HepG2 (cell line): ENCODE results near the gene ASAP2. TPM values are rescaled to one million over a fixed set of nuclear protein-coding genes. Genes with fewer than 3 reads are reported as not detected.

Experiments used
- ATAC-seq: fragments of 200-7000 bp; cut with Tn5 transposase; 3 replicates; pipeline ENCODE4 v1.9.1; 2020; ENCODE audit warnings: mild to moderate bottlenecking, moderate library complexity
- BruUV-seq: library from RNA; stranded (reverse); fragments of 400-500 nt; replicated peaks from 2 replicates; lab custom pipeline; 2021; lab: Mats Ljungman, UMichigan
- CTCF ChIA-PET: fragments of 300-600 bp; formaldehyde crosslinking; extraction: SDS; loops from one replicate; lab custom pipeline; 2021; ENCODE audit warnings: low total read pairs, inconsistent platforms, low intra/inter-chr PET ratio; lab: Yijun Ruan, JAX
- POLR2A ChIA-PET: fragments of 350-600 bp; sonication (Branson Sonifier 250); formaldehyde crosslinking; loops from one replicate; lab custom pipeline; 2020; ENCODE audit warnings: antibody characterized with exemption, inconsistent platforms; lab: Yijun Ruan, JAX
- DNase-seq: peaks from one replicate; pipeline ENCODE4 v3.0.0-alpha.2; 2015; ENCODE audit warnings: low spot score
- FAIRE-seq: peaks from 3 replicates; lab custom pipeline; 2011; peaks lifted over from hg19 to GRCh38; lab: Jason Lieb, UNC
- H2AFZ ChIP-seq: one replicate; pipeline ENCODE4 v1.6.1; 2011; ENCODE audit warnings: low read length, inconsistent platforms
- H3K27ac ChIP-seq: fragments of 300-600 bp; 3 replicates; pipeline ENCODE4 v1.8.0; 2011; ENCODE audit warnings: mixed run types, mild to moderate bottlenecking, mixed read lengths, low read length, inconsistent platforms; ENCODE audit not compliant: insufficient read depth; ENCODE audit errors: extremely low read length
- H3K27me3 ChIP-seq, 2 experiments: fragments of 200-600 bp in 1 of 2; 2 replicates in 1 of 2; 3 replicates in 1 of 2; pipeline versions ENCODE4 v1.6.0 to v1.8.0; 2011; ENCODE audit warnings: low read length in 2 of 2, mild to moderate bottlenecking in 2 of 2, moderate library complexity in 2 of 2, inconsistent platforms in 1 of 2; ENCODE audit not compliant: insufficient read depth in 2 of 2, control insufficient read depth in 1 of 2
- H3K36me3 ChIP-seq, 2 experiments: fragments of 200-600 bp in 1 of 2; replicated peaks in 1 of 2; 2 replicates in 1 of 2; 3 replicates in 1 of 2; pipeline versions ENCODE4 v1.5.1 to v1.8.0; 2011; ENCODE audit warnings: low read length in 2 of 2, inconsistent platforms in 1 of 2; ENCODE audit not compliant: insufficient read depth in 2 of 2, control insufficient read depth in 1 of 2
- H3K4me1 ChIP-seq: 2 replicates; pipeline ENCODE4 v1.5.1; 2012; ENCODE audit warnings: low read length, inconsistent platforms; ENCODE audit not compliant: insufficient read depth
- H3K4me2 ChIP-seq: 2 replicates; pipeline ENCODE4 v1.6.0; 2011; ENCODE audit warnings: low read depth, low read length, inconsistent platforms
- H3K4me3 ChIP-seq, 3 experiments: fragments of 200-600 bp in 1 of 3; sonication (generic), shearing (Covaris generic) in 1 of 3; replicated peaks in 1 of 3; 2 replicates each; pipeline ENCODE4 v1.5.1; 2011 to 2016; ENCODE audit warnings: low read length in 3 of 3, inconsistent platforms in 2 of 3, low read depth in 2 of 3, mild to moderate bottlenecking in 2 of 3, control low read depth in 1 of 3, mixed read lengths in 1 of 3; ENCODE audit not compliant: insufficient read depth in 1 of 3
- H3K79me2 ChIP-seq: one replicate; pipeline ENCODE4 v1.6.1; 2011; ENCODE audit warnings: low read length, inconsistent platforms; ENCODE audit not compliant: insufficient read depth
- H3K9ac ChIP-seq: 2 replicates; pipeline ENCODE4 v1.6.0; 2011; ENCODE audit warnings: mild to moderate bottlenecking, low read depth, low read length, inconsistent platforms; ENCODE audit not compliant: insufficient read depth
- H3K9me3 ChIP-seq: 2 replicates; pipeline ENCODE4 v1.5.1; 2012; ENCODE audit warnings: mild to moderate bottlenecking, low read length
- H4K20me1 ChIP-seq: 2 replicates; pipeline ENCODE4 v1.6.0; 2011; ENCODE audit warnings: inconsistent platforms, mild to moderate bottlenecking, low read length, moderate library complexity; ENCODE audit not compliant: insufficient read depth
- AHR ChIP-seq: IDR thresholded peaks from 2 replicates; pipeline ENCODE4 v1.6.1; 2018; ENCODE audit warnings: missing genetic modification reagents, missing compliant biosample characterization
- MED13 ChIP-seq: sonication (generic); formaldehyde crosslinking; IDR thresholded peaks from 2 replicates; pipeline ENCODE4 v1.5.0; 2020; ENCODE audit warnings: missing genetic modification reagents
- NCOA2 ChIP-seq: sonication (generic); formaldehyde crosslinking; IDR thresholded peaks from 2 replicates; pipeline ENCODE4 v1.8.0; 2022; ENCODE audit warnings: inconsistent platforms
- YY1 ChIP-seq: IDR thresholded peaks from 2 replicates; pipeline ENCODE4 v1.6.1; 2011; ENCODE audit warnings: low read length, low read depth, moderate library complexity, mild to moderate bottlenecking; ENCODE audit not compliant: insufficient read depth, insufficient replicate concordance
- ZNF329 ChIP-seq: sonication (generic); formaldehyde crosslinking; IDR thresholded peaks from 2 replicates; pipeline ENCODE4 v1.9.0; 2021; ENCODE audit warnings: low read depth, mild to moderate bottlenecking, missing genetic modification reagents
- ZNF484 ChIP-seq: sonication (generic); formaldehyde crosslinking; IDR thresholded peaks from 2 replicates; pipeline ENCODE4 v1.5.1; 2020; ENCODE audit warnings: mild to moderate bottlenecking, low read depth, missing genetic modification reagents, borderline replicate concordance
- WGBS: methylation state at CpG from one replicate; pipeline ENCODE4 v1.1.6; 2017; ENCODE audit warnings: low lambda C conversion rate; 5-methylcytosine and 5-hydroxymethylcytosine counted together
- in situ Hi-C: cut with HindIII; loops from 2 replicates; pipeline ENCODE4 v1.10.0; 2017; ENCODE audit warnings: low pct_unique_long_range_greater_than_20kb; ENCODE audit not compliant: extremely low pct_ligation_motif_present
- intact Hi-C: fragments of 100-400 bp; cut with micrococcal nuclease; formaldehyde crosslinking; loops from one replicate; pipeline ENCODE4 v1.10.0; 2022; ENCODE audit not compliant: unreplicated experiment
- polyA plus RNA-seq, 8 experiments: library from polyadenylated mRNA; depleted of rRNA in 3 of 8; stranded (reverse) in 7 of 8; unstranded in 1 of 8; fragments of >200 nt; fragmentation: Illumina TruSeq in 4 of 8; extraction: Trizol in 4 of 8; gene quantifications; 2 replicates each; pipeline versions ENCODE4 v1.2.1 to v1.2.3, GENCODE V29; 2011 to 2016; ENCODE audit warnings: low read depth in 4 of 8, missing spikeins in 1 of 8, mixed read lengths in 1 of 8; ENCODE audit not compliant: insufficient read depth in 1 of 8
- total RNA-seq, 5 experiments: library from RNA; depleted of rRNA; stranded (reverse); fragments of >200 nt; fragmentation: Illumina TruSeq; extraction: Trizol; gene quantifications; 2 replicates each; pipeline ENCODE4 v1.2.3, GENCODE V29; 2016; ENCODE audit warnings: low read depth in 1 of 5
- TF ChIP-seq, protein P1 (sequence below): IDR thresholded peaks from 2 replicates; pipeline ENCODE4 v1.6.1; 2012; ENCODE audit warnings: low read depth, low read length, improper control_type of control experiment

Gene ASAP2
- total and polyA plus RNA-seq, 2 of the 13 experiments (the other 11 are each of a cell fraction or from before 2014, with no cell fraction given) = 7.3 to 22.3 TPM

DNA sequence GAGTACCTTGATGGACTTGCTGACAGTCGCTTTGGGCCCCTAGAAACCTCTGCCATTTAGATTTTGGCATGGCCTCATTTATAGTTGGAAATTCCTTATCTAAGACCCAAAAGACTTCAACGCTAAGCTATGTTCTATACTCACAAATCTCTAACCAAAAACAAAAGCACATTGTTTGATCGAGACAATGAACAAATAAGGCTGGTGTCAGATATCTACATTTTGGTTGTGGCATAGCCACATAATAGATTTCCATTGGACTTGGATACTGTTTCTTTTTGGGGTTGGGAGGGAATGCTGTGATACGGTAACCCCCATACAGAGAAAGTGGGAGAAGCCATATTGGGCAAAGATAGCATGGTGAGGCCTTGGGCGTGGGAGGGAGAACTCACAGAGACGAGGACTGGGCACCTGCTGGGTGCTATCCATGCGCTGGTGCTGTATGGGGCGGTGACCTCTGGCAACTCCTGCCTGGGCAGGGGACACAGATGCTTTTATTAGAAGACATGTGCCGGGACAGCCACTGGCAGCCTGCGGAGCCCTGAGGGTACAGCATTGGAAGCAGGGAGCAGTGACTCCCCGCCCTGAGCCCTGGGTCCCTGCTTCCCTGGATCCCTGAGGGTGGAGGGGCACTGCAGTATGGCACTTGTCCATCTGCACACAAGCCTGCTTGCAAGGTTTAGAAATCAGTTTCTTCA lies 97.1 kb downstream of the ASAP2 start:
- DNase-seq (no peak), ATAC-seq (no peak), FAIRE-seq (no peak)
- in situ Hi-C loops (no loop called here), intact Hi-C loops (no loop called here)
- ChIA-PET CTCF (no interaction called here), POLR2A (no interaction called here)
- Histone ChIP-seq H3K4me3 (no peak overlapping the region), H3K9me3 (no peaks in the 10 kb centered on the region), H3K79me2 (no peaks in the 10 kb centered on the region), H3K27me3 (no peaks in the 10 kb centered on the region), H3K4me2 (no peak overlapping the region), H3K9ac (no peak overlapping the region), H3K36me3 (peaks cover 3 to 23% of the 10 kb centered on the region in 2 experiments; a peak in 4 of 5 replicates), H4K20me1 (peaks cover 2% of the 10 kb centered on the region; the same call in 1 of the 2 replicates), H3K4me1 (no peaks in the 10 kb centered on the region), H3K27ac (no peak overlapping the region), H2AFZ (no peak overlapping the region)
- TF ChIP-seq ZNF484 (CRISPR knock-in tag) (no peak), ZNF329 (CRISPR knock-in tag) (no peak), NCOA2 (CRISPR knock-in tag) (no peak), AHR (CRISPR knock-in tag) (no peak), MED13 (no peak), YY1 (no peak)
- TF ChIP-seq, protein P1, sequence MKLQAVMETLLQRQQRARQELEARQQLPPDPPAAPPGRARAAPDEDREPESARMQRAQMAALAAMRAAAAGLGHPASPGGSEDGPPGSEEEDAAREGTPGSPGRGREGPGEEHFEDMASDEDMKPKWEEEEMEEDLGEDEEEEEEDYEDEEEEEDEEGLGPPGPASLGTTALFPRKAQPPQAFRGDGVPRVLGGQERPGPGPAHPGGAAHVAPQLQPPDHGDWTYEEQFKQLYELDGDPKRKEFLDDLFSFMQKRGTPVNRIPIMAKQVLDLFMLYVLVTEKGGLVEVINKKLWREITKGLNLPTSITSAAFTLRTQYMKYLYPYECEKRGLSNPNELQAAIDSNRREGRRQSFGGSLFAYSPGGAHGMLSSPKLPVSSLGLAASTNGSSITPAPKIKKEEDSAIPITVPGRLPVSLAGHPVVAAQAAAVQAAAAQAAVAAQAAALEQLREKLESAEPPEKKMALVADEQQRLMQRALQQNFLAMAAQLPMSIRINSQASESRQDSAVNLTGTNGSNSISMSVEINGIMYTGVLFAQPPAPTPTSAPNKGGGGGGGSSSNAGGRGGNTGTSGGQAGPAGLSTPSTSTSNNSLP = no peak
- 94% methylated on average over 9 of the region's 11 CpGs for WGBS
- no TSS peak for BruUV-seq
